HEK293T (cell line): ENCODE measurements around the gene ENHO.

Experiments used
- CTCF ChIA-PET: fragments of 350-600 bp; formaldehyde crosslinking; extraction: SDS; loops from one replicate; lab custom pipeline; 2021; ENCODE audit warnings: antibody characterized with exemption, inconsistent platforms; lab: Yijun Ruan, JAX
- POLR2A ChIA-PET: fragments of 350-600 bp; formaldehyde crosslinking; extraction: SDS; loops from one replicate; lab custom pipeline; 2020; ENCODE audit warnings: antibody characterized with exemption, inconsistent platforms; lab: Yijun Ruan, JAX
- DNase-seq: peaks from one replicate; pipeline ENCODE4 v3.0.0; 2012; ENCODE audit warnings: mixed read lengths; ENCODE audit errors: extremely low spot score
- ARNT ChIP-seq: fragments of 450-650 bp; IDR thresholded peaks from 2 replicates; pipeline ENCODE4 v1.6.1; 2017; ENCODE audit warnings: mild to moderate bottlenecking
- BHLHE40 ChIP-seq: fragments of 450-650 bp; IDR thresholded peaks from 2 replicates; pipeline ENCODE4 v1.6.1; 2016; ENCODE audit warnings: mild to moderate bottlenecking, moderate library complexity, borderline replicate concordance
- CTBP1 ChIP-seq: fragments of 450-650 bp; IDR thresholded peaks from 2 replicates; pipeline ENCODE4 v1.6.1; 2016; ENCODE audit warnings: borderline replicate concordance
- ELF4 ChIP-seq: fragments of 450-650 bp; IDR thresholded peaks from 2 replicates; pipeline ENCODE4 v1.6.1; 2017; ENCODE audit warnings: antibody characterized with exemption
- FOXA1 ChIP-seq: fragments of 450-650 bp; IDR thresholded peaks from 2 replicates; pipeline ENCODE4 v1.6.1; 2016; ENCODE audit warnings: mild to moderate bottlenecking
- FOXK2 ChIP-seq: fragments of 450-650 bp; IDR thresholded peaks from 2 replicates; pipeline ENCODE4 v1.6.1; 2016; ENCODE audit warnings: mild to moderate bottlenecking
- FOXM1 ChIP-seq: fragments of 450-650 bp; IDR thresholded peaks from 2 replicates; pipeline ENCODE4 v1.6.1; 2017; ENCODE audit warnings: mild to moderate bottlenecking, borderline replicate concordance
- HDGF ChIP-seq: fragments of 450-650 bp; IDR thresholded peaks from 2 replicates; pipeline ENCODE4 v1.6.1; 2017; ENCODE audit warnings: antibody characterized with exemption, borderline replicate concordance
- L3MBTL2 ChIP-seq: fragments of 450-650 bp; conservative IDR thresholded peaks from 2 replicates; pipeline ENCODE4 v1.6.1; 2016; ENCODE audit warnings: mild to moderate bottlenecking
- LEF1 ChIP-seq: fragments of 450-650 bp; IDR thresholded peaks from 2 replicates; pipeline ENCODE4 v1.6.1; 2017; ENCODE audit warnings: mild to moderate bottlenecking, borderline replicate concordance
- NFRKB ChIP-seq: fragments of 450-650 bp; IDR thresholded peaks from 2 replicates; pipeline ENCODE4 v1.6.1; 2016; ENCODE audit warnings: mild to moderate bottlenecking, moderate library complexity
- SP1 ChIP-seq: fragments of 450-650 bp; IDR thresholded peaks from 2 replicates; pipeline ENCODE4 v1.6.1; 2017
- SUZ12 ChIP-seq: fragments of 450-650 bp; IDR thresholded peaks from 2 replicates; pipeline ENCODE4 v1.6.1; 2016; ENCODE audit warnings: mild to moderate bottlenecking
- TARDBP ChIP-seq: fragments of 450-650 bp; IDR thresholded peaks from 2 replicates; pipeline ENCODE4 v1.6.1; 2016
- ZNF384 ChIP-seq: fragments of 450-650 bp; IDR thresholded peaks from 2 replicates; pipeline ENCODE4 v1.6.1; 2016
- TF ChIP-seq, protein P1 (sequence below): fragments of 450-650 bp; IDR thresholded peaks from 2 replicates; pipeline ENCODE4 v1.6.1; 2016

The ENHO gene

DNA sequence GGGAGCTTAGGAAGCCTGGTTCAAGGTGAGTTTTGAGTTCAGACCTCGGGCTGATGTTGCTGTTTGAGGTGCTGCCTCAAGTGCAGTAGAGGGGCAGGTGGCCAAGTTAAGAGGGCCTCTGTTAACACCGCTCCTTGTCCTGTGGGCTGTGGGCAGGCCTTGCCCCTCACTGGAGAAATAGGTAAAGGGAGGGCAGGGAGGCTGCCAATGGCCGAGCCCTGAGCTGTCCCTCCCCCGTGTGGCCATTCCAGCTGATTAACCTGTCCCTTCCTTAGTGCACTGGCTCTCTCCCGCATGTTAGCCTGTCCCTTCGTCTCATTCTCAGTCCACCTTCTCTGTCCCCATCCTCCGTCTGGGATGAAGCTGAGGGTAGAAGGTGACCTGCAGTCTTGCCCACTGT lies 45.3 kb upstream of the ENHO start:
- TF ChIP-seq TARDBP (no peak), BHLHE40 (no peak), CTBP1 (no peak), HDGF (no peak), LEF1 (no peak), ELF4 (no peak), FOXK2 (no peak)
- DNase-seq, result no peak
- POLR2A ChIA-PET, result no interaction called here
- CTCF ChIA-PET, result no interaction called here

DNA sequence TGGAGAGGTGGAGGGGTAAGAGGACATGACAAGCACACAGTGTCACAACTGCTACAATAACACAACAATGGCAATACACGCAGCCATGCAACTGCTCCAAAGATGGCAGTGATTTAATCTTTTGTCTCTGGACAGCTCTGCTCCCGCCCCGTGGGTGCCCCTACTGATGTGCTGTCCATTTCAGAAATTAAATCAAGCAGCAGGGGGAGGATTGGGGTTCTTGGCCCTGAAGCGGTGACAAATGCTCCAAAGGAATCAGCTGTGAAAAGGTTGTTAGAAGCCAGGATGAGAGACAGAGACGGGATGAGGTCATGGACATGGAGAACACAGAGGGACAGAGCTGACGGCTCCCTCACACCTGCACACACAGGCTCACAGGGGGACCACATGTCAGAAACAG lies 44.2 kb upstream of the ENHO start:
- DNase-seq, result no peak
- POLR2A ChIA-PET, result no interaction called here
- no peak for TF ChIP-seq FOXM1
- TF ChIP-seq ZNF384, result no peak
- TF ChIP-seq HDGF, result no peak
- TF ChIP-seq BHLHE40, result no peak
- TF ChIP-seq FOXA1, result no peak
- TF ChIP-seq, protein P1, sequence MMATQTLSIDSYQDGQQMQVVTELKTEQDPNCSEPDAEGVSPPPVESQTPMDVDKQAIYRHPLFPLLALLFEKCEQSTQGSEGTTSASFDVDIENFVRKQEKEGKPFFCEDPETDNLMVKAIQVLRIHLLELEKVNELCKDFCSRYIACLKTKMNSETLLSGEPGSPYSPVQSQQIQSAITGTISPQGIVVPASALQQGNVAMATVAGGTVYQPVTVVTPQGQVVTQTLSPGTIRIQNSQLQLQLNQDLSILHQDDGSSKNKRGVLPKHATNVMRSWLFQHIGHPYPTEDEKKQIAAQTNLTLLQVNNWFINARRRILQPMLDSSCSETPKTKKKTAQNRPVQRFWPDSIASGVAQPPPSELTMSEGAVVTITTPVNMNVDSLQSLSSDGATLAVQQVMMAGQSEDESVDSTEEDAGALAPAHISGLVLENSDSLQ, result no peak
- TF ChIP-seq TARDBP, result no peak
- no peak for TF ChIP-seq L3MBTL2
- no peak for TF ChIP-seq ELF4
- TF ChIP-seq CTBP1, result no peak
- TF ChIP-seq LEF1, result no peak
- no peak for TF ChIP-seq SUZ12
- no peak for TF ChIP-seq FOXK2
- TF ChIP-seq SP1, result no peak
- no peak for TF ChIP-seq ARNT
- no peak for TF ChIP-seq NFRKB
- CTCF ChIA-PET, result no interaction called here

DNA sequence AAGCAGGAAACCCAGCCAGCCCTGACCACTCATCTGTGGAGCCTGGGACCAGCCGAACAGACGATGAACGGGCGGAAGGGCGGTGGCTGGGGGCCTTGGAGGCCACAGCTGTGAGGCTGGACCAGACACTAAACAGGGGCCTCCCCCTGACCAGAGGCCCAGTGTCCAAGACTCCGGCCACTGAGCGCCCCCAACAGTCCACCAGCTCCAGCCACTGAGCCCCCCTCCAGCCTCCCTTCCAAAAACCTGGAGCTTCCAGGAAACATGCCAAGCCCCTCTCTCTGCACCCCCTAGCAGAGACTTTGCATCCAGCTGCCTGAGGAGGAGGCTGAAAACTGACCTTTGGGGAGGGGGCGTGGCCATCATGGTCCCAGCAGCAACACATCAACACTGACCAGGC lies 43.5 kb upstream of the ENHO start:
- no peak for DNase-seq
- CTCF ChIA-PET, result no interaction called here
- POLR2A ChIA-PET, result no interaction called here
- no peak for TF ChIP-seq NFRKB
- TF ChIP-seq, protein P1, result no peak
- TF ChIP-seq L3MBTL2, result no peak
- TF ChIP-seq HDGF, result no peak
- TF ChIP-seq FOXK2, result no peak
- TF ChIP-seq SUZ12, result no peak
- TF ChIP-seq ZNF384, result no peak
- no peak for TF ChIP-seq LEF1

DNA sequence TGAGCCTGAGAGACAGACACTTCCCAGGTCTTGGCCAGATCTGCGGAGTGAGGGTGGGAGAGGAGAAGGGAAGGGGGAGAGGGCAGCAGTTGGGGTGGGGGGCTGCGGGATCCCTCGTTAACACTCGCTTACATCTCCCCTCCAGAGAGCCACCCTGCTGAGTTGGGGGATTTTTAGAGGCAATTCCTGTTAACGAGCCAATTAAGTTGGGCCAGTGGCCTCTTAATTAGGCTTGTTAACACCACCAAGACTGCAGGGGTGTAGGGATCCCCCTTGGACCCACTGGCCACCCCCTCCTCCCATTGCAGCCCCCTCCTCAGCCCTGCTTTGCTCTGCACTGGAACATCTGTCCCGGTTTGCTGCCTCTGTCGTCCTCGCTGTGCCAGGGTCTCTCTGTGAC lies 43.1 kb upstream of the ENHO start:
- no peak for TF ChIP-seq ZNF384
- TF ChIP-seq ARNT, result no peak
- TF ChIP-seq SP1, result no peak
- TF ChIP-seq SUZ12, result no peak
- no peak for TF ChIP-seq CTBP1
- no peak for TF ChIP-seq L3MBTL2
- TF ChIP-seq TARDBP, result no peak
- no peak for TF ChIP-seq ELF4
- TF ChIP-seq LEF1, result no peak
- TF ChIP-seq BHLHE40, result no peak
- no peak for TF ChIP-seq FOXK2
- TF ChIP-seq HDGF, result no peak
- TF ChIP-seq, protein P1, result no peak
- TF ChIP-seq FOXM1, result no peak
- no peak for TF ChIP-seq NFRKB
- no peak for TF ChIP-seq FOXA1
- CTCF ChIA-PET, result no interaction called here
- DNase-seq, result no peak
- POLR2A ChIA-PET, result no interaction called here

DNA sequence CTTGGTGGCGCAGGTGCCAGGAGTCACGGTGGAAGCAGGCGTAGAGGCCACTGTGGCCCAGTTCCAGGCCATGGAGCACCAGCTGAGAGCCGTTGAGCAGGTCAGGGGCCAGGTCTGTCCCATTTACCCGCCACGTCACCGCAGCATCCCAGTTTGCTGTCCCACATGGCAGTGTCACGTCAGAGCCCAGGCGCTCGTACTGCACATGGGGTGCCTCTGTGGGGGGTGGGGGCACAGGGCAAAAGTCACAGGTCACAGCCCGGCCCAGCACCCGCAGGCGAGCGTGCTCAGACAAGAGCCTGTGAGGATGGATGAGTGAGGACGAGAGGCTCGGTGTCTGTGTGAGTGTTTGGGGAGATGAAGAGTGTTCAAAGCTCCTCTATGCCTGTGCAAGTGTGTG lies 41.8 kb upstream of the ENHO start:
- TF ChIP-seq FOXA1 (no peak), TARDBP (no peak), ZNF384 (no peak), CTBP1 (no peak)
- ChIA-PET POLR2A (no interaction called here), CTCF (no interaction called here)
- DNase-seq, result no peak

DNA sequence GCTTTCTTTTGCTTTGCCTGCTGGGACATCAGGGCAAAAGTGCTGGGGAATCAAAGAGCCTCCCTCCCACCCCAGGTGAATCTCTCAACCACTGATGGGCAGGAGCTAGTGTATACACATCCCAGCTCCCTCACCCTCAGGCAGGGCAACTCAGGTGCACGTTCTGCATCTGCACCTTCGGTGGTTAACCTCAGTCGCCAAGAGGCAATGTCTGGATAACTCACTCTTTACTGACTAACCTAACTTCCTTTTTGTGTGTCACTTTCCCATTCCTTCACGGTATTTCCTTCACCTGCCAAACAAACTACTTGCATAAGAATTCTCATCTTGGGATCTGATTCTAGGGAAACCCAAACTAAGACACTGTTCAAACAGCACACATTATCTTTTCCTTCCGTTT lies 40.5 kb upstream of the ENHO start:
- CTCF ChIA-PET, result interaction anchor here (0.6 to 1.2 kb wide), 2 partner anchors 9 to 28 kb away, joined by 3 to 4 read pairs; no protein-coding TSS in a partner anchor
- DNase-seq, result no peak
- no peak for TF ChIP-seq FOXM1
- TF ChIP-seq L3MBTL2, result no peak
- no peak for TF ChIP-seq SP1
- no peak for TF ChIP-seq FOXA1
- TF ChIP-seq TARDBP, result no peak
- TF ChIP-seq HDGF, result no peak
- TF ChIP-seq, protein P1, result no peak
- no peak for TF ChIP-seq LEF1
- TF ChIP-seq FOXK2, result no peak
- TF ChIP-seq CTBP1, result no peak
- no peak for TF ChIP-seq ELF4
- POLR2A ChIA-PET, result no interaction called here
